Amygdala (tissue), 56 donors: Measurements from ENCODE around the gene RTN4RL1.
A peak's percentile ranks its signal among the peaks of the same experiment; 100 is the strongest.
"Not testable (repeated sequence)": the region's sequence is repeated elsewhere in the genome, so short reads cannot be mapped to it uniquely, and the experiment has no call there.

ENCODE experiments used
- DNase-seq, 56 donors: peaks; one replicate each; lab custom pipeline; 2025; lab: John Stamatoyannopoulos, UW

RTN4RL1 gene

DNA sequence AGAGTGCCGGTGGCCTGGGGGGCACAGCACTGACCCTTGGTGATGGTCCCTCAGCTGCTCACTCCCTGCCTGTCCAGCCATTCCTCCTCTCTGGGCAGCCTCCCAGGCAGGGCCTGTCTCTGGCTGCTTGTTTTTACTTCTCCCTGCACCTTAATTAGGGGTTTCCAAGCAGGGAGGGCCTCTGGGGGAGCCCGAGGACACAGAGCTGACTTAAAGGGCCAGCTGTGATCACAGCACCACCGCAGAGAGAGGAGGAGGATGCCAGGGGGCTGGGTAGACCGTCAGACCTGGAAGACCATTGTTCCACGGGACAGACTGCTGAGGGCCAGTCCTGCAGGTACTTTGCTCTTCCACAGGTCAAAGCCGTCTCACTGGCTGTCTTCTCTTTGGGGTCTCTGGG is 3.6 kb upstream of the RTN4RL1 start:
- peak in 2 of 56 donors; percentile 23 to 27 for DNase-seq

DNA sequence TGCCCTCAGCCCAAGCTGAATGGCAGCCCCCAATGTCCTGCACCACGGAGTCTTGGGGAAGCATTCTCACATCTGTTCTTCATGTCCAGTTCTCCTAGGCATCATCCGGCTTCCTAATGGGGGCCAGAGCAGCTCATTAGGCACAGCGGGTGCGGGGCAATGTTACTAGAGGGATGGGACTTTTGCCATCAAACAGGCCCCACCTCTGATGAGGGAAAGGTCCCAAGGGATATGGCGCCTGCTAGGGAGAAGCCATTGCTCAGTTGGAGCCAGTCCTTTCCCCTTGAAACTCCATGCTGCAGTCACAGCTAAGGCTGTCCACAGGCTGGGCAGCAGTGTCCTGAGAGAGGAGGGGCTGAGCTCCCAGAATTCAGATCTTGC is 3.1 kb upstream of the RTN4RL1 start:
- DNase-seq: no peak

DNA sequence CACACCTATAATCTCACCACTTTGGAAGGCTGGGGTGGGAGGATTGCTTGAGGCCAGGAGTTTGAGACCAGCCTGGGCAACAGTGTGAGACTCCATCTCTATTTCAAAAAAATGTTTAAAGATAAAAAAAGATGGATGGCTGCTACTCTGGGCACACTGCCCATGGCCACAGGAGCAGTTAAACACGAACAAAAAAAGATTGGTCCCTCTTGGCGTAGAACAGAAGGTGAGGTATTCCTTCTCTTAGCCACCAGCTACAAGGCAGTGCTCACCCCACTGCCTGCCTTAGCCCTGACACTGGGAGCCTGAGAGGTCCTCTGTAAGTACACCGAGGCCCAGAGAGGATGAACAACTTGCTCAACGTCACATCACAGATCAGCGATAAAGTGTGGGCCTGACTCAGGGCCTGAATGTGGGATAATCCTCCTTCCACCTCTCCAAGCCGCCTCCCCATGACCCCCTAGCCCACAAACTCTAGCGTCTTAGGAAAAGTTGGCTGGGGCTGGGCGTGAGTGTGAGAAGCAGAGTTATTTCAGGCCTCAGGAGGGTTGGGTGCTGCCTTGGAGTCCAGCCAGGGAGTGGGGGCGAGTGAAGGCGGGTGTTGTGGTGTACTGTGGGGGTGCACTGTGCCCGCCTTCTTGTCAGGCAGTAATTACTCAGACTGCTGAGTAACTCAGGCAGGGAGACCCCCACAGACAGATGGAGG is 2.5 kb upstream of the RTN4RL1 start:
- DNase-seq: peak in 11 of 56 donors; percentile 21 to 77 (median 40)

DNA sequence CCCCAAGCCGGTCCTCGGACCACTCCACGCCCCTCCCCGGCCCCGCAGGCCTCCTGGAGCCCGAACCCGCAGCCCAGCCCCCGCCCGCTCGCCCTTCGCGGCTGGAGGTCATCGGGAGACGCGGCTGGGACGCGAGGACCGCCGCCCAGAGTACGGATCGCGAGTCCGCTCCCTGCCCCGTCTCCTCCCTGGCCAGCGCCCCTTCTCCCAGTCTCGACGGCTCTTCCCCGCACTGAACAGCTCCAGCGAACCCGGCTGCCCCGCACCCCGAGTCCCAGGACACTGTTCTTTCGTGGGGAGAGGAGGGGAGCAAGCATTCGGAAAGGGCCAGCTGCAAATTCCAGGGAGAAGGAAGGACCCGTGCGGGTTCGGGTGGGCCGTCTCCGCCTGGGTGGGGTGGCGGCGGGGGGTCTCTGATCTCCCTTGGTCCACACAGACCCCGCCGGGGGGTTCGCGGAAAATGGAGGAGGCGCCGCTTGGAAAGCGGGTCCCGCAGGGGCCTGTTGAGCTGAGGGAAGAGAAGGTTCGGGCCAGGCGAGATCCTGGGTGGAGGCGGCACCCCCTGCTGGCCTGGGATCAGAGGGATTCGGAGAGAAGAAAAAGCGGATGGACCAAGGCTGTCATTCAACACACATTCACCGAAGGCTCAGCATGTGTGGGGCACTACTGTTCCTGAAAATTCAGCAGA is 632 bp upstream of the RTN4RL1 start:
- DNase-seq: peak in 31 of 56 donors; percentile 7 to 68 (median 36)

DNA sequence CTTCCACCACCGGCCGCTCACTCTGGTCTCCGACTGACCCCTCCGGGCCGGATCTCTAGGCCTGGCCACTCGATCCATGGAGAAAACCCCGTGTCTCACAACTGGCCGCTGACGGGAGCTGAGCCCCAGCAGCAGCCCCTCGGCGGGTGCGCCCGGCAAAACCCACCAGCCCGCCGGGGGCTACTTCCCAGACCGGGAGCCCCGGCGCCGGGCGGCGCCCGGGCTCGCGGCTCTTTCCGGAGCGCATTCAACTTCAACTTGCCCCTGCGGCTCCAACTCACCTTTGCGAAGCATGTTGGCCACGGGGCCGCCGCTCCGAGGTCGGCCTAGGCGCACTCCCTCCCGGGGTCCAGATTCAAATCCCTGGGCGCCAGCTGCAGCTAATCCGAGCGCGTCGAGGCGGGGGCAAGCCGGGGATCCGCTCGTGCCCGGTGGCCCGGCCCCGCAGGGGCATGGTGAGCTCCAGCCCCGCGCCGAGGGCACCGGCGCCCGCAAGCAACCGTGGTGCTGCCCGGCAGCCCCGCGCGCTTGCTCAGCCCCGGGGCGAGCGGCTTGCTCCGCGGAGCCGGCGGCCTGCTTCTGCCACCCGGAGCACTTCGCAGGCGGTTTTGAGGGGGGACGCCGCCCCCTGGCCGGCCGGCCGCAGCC is 438 bp downstream of the RTN4RL1 start:
- no peak for DNase-seq

DNA sequence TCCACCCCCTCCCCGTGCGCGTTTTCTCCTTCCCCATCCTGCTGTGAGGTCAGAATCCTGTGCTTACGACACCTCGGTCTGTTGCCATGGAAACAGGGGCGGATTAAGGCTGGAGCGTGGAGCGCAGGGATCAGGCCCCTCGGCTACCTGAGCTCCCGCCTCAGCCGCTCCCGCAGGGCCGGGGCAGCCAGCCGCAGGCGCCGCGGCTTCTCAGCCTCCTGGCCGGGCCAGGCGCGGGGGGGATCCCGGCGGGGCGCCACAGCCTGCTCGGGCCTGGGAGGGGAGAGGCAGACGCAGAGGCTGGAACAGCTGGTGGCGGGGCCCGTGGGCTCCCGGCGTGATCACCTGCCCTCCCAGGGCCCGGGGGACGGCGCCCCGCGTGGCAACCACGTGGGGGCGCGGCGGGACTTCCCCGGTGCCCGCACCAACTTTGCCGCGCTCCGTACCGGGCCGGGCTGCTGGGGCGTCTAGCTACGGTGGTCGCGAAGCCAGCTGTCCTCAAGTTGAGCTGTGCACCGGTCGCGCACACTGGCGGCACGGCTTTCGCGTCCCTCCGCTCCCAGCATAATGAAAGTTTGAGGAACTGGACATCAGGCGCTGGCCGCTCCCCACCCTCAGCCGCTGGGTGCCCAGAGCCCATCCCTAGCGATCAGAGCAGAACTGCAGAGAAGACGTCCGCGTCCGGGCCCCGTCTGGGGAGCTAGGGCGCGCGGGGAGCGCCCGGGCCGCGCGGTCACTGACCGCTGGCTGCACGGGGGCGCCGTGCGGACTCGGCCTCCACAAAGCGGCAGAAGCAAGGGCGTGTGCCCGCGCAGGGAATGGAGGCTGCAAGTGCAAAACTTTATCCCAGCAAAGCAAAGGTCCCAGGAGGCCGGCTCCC is 1.2 kb downstream of the RTN4RL1 start:
- DNase-seq: peak in 6 of 56 donors; percentile 21 to 49 (median 28)

DNA sequence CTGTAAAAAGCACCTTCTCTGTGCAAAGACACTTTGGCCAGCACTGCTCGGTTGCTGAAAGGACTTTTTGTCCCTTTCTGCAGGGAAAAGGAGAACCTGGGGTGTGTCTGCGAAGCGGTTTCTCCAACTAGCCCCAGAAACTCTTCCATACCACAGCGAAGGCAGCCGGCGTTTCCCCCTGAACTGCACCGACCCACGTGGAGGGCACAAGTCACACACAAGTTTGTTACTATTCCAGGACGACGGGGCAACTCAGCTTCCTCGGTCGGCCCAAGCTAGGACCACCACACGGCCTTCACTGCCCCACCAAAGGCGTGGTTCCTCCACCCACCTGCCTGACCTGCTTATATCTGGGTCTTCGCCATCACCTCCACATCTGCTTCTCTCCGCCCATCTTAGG is 1.9 kb downstream of the RTN4RL1 start:
- DNase-seq: no peak

DNA sequence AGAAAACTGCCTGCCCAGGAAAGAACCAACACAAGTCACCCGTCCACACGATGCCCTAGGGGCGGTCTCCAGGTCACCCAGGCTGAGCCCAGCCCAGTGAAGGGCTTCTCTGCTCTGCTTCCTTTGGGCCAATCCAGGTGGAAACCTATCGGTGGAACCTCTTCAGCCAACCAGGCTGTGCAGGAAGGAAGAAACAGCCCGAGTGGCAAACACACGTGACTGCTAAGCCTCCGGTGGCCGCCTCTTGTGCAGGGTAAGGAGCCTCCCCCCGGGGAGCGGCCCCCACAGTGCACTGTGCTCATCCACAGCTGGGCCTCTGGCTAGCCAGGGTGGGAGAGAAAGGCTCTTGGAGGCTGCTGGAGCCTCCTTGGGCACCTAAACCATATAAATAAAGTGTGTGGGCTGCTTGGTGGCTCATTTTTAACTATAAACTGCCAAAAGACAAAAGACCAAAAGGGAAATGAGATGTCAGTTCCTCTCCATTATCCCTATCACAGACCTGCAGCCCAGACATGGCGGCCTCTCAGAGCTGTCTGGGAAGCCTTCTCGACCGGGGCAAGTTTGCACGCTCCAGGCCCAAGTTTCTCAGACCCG is 2.4 kb downstream of the RTN4RL1 start:
- no peak for DNase-seq

DNA sequence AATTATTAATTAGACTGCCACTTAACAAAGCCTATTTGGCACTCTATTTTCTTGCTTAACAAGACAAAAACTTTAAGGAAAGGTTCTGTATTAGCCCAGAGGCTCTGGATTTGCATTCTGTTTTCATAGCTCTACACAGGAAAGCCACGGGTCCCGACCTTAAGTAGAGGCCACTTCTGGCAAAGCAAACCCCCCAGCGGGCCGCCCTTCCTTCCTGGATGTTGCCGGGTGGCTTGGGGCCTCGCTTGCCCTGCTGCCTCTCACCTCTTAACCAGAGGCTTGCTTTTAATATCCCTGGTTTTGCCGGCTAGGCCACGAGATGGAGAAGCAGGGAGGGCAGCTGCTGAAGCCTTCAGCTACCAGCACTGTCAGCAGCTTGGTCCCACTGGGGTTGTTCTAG is 4.4 kb downstream of the RTN4RL1 start:
- no peak for DNase-seq

DNA sequence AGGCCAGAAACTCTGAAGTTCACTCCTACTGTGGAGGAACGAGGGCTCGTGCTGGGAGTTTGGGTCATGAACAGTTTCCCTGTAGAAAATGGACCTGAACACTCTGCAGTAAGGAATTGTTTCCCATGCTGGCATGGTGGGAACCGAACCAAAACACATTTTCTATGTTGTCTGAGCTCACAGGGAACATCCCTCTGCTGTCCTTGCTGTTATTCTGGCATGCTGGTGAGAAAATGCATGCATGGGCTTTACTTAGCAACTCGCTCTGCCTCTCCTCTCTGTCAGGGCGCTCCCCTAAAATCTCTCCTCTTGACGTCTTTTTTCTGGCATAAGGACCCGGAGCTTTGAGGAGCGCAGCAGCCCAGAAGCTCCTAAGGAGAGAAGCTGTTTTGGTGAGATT is 5.4 kb downstream of the RTN4RL1 start:
- DNase-seq: no peak

DNA sequence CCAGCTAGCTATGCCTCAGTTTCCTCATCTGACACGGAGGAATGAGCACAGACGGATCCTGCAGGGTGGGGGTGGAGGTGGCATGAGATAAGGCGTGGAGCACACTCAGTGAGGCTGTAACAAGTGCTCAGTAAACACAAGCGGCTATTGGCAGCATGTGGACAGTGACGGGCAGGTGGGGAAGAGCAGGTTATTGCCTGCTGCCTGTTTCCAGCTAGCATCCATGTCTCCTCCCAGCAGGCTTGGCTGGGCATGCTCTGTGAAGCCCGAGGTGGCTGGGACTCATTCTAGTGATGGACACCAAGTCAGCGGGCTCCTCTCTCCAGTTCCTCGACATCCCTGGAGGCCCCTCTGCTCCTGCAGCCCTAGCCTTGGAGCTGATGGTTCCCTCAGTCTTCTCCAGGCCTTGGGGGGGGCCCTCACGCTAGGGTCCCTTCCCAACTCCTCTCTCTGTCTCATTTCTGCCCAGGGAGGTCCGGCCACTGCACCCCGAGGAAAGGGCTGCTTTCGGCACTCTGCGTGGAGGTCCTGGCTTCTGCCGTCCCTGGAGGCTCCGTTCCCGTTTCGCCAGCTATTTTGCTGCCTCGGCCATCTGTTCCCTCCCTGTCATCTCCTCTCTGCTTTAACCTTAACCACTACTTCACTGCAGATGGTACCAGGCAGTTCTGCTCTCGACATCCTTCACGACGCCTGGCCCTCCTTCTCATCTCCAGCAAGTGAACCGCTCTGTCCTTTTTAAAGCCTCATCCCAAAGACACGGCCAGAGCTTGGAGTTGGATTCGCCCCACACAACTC is 6.2 kb downstream of the RTN4RL1 start:
- peak in 1 of 56 donors; percentile 38 for DNase-seq

DNA sequence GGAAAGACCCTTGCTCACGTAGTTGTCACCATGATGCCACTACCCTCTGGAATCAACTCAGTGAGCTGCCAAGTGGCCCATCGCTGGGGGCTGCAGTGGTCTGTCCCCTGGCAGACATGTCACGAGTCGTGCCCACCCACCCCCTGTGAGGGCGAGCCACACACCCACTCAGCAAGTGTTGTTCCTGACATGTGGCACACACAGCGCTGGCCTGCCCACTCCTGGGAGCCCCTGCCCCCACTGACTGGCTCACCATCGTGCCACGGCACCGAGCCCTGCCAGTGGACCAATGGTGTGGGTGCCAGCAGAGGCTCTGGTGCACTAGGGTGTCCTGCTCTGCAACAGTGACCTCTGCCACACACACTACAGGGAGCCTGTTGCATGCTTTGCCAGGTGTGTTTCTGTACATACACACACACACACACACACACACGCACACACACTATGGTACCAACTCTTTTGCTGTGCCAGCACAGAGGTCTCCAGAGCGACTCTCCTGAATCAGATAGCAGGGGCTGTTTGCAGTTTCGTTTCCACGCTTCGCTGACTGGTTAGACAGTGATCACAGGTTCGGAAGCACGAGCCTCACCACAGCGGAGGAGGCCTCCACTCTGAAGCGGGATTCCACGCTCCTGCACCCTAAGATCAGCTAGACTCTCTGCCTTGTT is 7.7 kb downstream of the RTN4RL1 start:
- peak in 4 of 56 donors; percentile 22 to 34 (median 31) for DNase-seq

DNA sequence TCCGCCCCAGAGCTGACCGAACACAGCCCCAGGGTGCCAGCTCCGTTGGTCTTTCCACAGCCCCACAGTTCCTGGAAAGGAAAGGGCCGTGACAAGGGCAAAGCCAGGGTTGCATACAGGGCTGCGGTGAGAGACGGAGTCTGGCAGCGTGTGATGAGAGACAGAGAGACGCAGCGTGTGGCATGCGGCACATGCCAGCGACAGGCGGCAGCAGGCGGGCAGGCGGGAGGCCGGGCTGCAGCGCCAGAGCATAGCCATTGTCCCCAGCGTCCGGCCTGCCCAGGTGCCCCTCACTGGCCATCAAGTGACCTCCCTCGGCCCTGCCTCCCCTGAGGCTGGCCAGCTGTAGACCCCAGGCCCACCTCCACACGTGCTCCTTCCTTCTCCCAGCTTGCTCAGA is 8.6 kb downstream of the RTN4RL1 start:
- DNase-seq: no peak

DNA sequence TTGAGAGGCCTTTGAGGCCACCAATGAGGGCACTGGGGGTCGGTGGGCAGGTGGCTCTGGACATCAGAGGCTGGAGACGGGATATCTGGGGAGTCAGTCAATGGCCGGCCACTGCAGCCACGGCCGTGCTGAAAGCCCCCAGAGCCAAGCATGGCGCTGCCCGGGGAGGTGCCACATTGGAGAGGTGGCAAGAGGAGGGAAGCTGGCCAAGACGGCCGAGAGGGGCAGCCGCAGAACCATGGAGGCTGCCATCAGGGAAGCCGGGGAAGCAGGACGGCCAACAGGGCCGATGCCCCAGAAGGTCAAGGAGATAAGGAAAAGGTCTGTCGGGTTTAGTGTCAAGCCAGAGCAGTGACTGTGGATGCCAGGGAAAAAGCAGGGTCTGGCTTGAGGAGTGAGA is 9.8 kb downstream of the RTN4RL1 start:
- DNase-seq: no peak

DNA sequence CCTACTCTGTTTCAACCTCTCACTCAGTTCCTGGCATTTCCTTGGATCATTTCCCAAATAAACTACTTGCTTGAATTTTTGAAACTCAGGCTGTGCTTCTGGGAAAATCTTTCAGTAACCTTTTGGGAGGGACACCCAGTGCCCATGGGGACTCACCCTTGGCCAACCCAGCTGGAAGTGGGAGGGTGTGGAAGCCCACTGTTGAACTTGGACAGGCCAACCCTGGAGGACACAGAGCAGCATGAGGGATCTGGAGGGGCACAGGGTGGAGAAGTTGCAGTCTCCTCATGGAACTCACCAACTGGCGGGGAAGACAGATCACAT is 11.2 kb downstream of the RTN4RL1 start:
- DNase-seq: no peak

DNA sequence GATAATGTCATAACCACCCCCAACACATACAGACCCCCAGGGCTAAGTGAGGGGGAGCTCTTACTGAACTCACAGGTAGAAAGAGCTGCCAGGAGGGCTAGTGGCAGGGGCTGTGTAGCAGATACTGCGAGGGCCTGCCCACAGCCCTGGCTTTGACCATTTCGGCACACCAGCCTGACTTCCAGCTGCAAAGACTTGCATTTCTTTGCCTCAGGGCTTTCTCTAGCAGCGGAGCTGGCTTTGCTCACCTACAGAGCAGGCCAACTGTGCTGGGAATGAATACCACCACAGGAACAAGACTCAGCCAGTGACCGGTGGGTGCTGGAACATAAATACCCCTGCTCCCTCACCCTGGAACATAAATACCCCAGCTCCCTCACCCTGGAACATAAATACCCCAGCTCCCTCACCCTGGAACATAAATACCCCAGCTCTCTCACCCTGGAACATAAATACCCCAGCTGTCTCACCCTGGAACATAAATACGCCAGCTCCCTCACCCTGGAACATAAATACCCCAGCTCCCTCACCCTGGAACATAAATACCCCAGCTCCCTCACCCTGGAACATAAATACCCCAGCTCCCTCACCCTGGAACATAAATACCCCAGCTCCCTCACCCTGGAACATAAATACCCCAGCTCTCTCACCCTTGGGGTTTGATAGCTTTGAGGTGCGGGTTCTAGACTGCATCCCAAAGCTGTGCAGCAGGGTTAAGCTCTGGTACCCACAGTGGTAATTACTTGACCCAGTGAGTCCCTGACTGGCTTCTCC is 11.7 kb downstream of the RTN4RL1 start:
- DNase-seq: not testable (repeated sequence)

DNA sequence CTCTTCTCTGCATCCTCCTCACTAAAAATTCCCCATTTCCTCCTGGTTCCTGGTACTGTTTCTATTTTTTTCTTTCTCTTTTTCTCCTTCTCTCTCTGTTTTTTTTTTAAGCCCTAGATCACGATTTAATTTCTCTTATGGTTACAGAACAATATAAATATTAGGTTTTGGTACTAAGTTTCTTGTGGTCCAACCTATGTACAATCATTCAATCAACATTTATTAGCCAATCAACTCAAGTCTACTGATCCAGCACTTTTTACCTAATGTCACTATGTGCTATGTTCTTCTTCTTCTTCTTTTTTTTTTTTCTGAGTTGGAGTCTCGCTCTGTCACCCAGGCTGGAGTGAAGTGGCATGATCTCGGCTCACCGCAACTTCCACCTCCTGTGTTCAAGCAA is 12.6 kb downstream of the RTN4RL1 start:
- no peak for DNase-seq
